ENCODE results near the gene ZNF830.
"Not testable (repeated sequence)": the region's sequence is repeated elsewhere in the genome, so short reads cannot be mapped to it uniquely, and the experiment has no call there.

Gene ZNF830
- 49.3 reads per million, percentile 68 among the genes with 10 or more reads in this experiment for total RNA-seq

DNA sequence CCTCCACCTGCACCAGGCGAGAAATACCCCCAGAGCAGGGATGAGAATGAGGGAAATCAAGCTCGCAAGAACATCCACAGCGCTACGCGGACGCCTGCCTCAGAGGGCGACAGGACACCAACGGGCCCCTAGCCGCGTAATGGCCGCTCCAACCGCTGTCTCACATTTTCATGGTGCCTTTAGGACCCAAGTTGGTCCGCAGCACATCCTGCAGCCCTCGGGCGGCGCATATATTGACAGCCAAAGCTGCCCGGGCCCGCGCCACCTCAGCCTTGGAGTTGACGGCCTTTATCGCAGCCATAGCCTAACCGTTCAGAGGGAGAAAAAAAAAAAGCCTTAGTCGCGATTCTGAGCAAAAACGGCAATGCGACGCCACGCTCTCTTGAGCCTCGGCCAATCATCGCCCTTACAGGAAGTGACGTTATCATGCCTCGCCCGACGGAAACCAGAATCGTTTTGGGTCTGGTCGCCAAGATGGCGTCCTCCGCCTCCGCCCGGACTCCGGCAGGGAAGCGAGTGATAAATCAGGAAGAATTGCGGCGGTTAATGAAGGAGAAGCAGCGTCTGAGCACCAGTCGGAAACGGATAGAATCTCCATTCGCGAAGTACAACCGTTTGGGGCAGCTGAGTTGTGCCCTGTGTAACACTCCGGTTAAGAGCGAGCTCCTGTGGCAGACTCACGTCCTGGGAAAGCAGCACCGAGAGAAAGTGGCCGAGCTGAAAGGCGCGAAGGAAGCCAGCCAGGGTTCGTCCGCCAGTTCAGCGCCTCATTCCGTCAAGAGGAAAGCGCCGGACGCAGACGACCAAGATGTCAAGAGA lies at the start of gene ZNF830, which contains the start of gene CCT6B:
Gene ZNF830 (plus strand): TSS at position 448 of the 819 bp plus-strand sequence. CDS start 27 bp downstream, at position 475.
Gene CCT6B (minus strand): TSS at position 368 of the 819 bp plus-strand sequence. CDS start 67 bp downstream, at position 301.
- DNase-seq = peak; percentile 89

- DNase-seq = no peak
Measured at GRCh38 chr17:34913001-34913400, 48.3 kb upstream of the ZNF830 start.

DNA sequence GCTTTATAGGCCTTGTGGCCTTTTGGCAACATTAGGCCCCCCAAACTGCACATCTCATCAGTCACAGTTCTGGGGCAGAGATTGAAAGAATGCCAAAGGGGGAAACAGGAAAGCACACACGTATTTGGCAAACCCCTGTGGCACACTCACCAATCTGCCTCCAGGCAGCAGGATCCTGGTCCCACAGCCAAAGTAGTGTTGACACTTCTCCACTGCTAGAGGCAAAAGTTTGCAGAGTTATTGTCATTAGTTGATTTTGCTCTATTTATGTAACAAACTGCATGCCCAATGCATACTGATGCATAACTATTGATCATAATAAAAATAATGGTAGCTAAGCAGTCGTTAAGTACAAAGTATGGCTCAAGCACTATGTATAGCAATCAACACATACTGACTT lies 45.2 kb upstream of the ZNF830 start:
- DNase-seq = no peak

GRCh38 chr17:34917381-34917780 lies 44.0 kb upstream of the ZNF830 start:
- no peak for DNase-seq

DNA sequence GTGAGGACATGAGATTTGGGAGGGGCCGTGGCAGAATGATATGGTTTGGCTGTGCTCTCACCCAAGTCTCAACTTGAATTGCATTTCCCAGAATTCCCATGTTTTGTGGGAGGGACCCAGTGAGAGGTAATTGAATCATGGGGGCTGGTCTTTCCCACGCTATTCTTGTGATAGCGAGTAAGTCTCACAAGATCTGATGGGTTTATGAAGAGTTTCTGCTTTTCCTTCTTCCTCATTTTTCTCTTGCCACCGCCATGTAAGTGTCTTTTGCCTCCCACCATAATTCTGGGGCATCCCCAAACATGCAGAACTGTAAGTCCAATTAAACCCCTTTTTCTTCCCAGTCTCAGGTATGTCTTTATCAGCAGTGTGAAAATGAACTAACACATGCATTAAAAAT lies 40.7 kb upstream of the ZNF830 start:
- DNase-seq = no peak

- DNase-seq = no peak
Measured at GRCh38 chr17:34926661-34927060, 34.7 kb upstream of the ZNF830 start.

- no peak for DNase-seq
Measured at GRCh38 chr17:34930283-34930682, 31.1 kb upstream of the ZNF830 start.

DNA sequence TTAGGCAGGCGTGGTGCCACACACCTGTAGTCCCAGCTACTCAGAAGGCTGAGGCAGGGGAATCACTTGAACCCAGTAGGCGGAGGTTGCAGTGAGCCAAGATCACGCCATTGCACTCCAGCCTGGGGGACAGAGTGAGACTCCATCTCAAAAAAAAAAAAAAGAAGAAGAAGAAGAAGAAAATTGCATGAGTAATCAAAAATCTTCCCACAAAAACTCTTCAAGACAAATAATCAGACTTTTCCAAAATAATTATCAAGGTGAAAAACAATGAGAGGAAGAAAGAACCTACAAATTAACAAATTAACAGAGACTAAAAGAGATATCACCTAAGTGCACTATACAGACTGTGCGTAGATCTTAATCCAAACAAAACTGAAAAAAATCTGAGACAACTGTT lies 10.6 kb upstream of the ZNF830 start:
- not testable (repeated sequence) for DNase-seq

- no peak for DNase-seq
Measured at GRCh38 chr17:34958438-34958837, 2.9 kb upstream of the ZNF830 start.

- DNase-seq = no peak
Measured at GRCh38 chr17:34974179-34974578, 12.8 kb downstream of the ZNF830 start.

DNA sequence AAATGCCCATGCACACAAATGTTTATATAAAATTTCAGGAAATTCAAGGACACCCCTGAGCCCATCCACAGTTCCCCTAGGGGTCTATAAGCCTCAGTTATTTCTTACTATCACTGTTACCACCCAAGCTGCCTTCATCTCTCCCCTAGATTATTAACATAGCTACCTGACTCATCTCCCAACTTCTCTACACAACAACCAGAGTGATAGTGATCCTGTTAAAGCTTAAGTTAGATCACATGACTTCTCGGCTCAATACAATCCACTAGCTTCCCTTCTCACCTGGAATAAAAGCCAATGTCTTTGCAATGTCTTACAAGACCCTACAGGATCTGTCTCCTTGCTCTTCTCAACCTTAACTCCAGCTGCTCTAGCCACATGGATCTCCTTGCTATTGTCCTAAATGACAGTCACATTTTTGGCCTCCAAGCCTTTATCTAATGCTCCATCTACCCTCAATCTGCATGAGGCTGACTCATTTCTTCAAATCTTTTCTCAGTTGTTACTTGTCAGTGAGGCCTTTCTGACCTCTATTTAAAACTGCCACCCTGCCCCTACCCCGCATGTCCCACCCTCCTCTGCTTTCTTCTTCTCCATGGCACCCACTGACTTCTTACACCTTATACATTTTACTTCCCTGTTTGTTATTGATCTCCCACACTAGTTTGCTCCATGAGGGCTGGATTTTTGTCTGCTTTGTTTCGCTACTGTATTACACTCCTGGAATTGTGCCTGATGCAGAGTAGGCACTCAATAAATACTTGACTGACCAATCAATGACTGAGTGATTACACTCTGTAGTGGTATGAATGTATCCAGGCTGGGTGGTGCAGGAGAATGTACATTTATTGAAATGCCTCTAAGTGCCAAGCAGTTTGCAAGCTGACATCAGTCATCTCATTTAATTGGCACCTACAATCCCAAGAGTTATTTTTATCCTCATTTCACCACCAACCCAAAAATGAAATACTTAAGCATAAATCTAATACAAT lies 13.8 kb downstream of the ZNF830 start:
- no peak for DNase-seq

- DNase-seq = no peak
Measured at GRCh38 chr17:34979153-34979552, 17.8 kb downstream of the ZNF830 start.

DNA sequence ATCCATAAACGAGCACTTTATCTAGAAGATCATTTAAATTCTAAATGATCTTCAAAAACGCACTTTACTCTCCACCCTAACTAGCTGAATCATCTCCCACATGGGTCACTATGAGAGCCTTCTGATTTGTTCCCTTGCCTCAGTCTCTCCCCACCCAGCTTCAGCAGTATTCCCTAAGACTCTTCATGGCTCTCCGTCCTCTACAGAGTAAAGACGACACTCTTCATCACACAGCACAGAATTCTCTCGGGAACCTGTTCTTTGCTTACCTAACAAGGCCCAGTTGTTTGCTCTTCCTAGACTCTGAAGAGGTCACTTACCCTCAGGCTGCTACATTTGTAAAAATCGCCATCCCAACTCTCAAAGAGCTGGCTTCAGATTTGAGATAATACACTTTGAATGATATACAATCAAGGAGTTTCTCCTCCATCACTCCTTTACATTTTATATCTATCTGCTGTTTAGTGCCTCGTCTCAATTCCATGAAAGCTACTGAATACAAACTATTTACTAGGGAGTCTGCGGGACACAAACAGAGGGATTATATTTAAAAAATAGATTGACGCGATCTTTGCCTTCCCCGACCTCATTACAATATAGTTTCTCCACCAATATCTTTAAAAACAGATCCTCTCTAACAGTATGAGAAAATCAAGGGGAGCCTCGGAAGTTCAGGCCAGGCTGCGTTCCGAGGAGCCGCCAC lies 18.5 kb downstream of the ZNF830 start:
- DNase-seq = no peak

DNA sequence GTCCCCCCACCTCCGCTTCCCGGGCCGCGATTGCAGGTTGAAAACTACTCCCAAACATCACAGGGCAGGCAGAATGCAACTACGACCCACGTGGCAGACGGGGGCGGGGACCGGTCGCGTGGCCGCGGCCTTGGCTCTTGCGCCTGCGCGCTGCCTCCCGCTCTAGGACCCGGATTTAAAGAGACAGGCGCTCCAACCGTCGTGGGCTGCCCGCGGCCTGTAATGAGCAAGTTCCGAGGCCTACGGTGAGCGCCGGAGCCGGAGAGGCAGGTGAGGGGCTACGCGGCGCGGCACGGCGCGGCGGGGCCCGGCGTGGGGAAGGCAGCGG lies 19.0 kb downstream of the ZNF830 start, which contains the start of gene LIG3:
Gene LIG3 (plus strand): TSS at position 160 of the 328 bp plus-strand sequence. CDS start 2,494 bp downstream, outside the sequence.
- peak; percentile 90 for DNase-seq

- peak; percentile 70 for DNase-seq
Measured at GRCh38 chr17:34980681-34981537, 19.6 kb downstream of the ZNF830 start.

DNA sequence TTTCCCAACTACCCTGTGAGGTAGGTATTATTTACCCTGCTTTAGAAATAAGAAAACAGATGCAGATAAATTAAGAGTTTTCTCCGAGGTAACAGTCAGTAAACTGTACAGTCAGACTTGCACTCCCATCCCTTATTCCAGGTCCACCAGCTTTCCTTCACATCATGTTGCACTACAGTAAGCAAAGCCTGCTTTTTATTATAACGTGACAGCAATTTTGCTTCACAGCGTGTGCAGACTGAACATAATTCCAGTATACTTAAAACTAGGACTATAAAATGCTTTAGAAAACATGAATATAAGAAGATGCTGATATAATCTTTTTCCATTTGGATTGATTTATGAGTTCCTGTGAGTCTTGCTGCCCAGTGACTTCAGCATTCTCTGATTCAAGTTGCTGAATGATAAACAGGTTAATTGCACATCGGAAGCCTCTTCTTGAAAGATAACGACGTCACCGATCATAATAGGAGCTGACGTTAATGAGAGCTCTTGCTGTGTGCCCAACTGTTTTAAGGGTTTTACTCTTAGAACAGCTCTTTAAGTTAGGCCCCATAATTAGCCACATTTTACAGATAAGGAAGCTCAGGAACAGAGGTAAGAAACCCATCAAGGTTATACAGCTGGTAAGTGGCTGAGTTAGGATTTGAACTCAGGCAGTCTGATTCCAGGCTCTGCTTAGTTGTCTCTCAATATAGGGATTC lies 20.4 kb downstream of the ZNF830 start:
- DNase-seq = no peak

- no peak for DNase-seq
Measured at GRCh38 chr17:34987232-34987631, 25.9 kb downstream of the ZNF830 start.

DNA sequence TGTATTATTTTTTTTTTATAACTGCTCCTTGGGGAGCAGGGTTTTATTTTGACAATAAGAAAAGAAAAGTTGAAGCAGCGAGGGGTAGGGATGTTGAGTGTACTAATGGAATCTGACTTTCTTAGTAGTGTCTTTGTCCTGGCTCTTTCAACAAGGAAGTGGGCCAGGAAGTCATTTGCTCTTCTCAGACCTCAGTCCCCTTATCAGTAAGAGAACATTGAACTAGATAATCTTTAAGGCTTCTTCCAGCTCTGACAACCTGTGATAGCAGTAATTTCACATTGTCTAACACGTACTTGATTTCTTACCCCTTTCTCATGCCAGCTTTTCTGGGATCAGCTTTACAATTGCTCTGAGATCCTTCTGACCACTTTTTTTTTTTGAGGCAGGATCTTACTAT lies 27.3 kb downstream of the ZNF830 start:
- DNase-seq = no peak

DNA sequence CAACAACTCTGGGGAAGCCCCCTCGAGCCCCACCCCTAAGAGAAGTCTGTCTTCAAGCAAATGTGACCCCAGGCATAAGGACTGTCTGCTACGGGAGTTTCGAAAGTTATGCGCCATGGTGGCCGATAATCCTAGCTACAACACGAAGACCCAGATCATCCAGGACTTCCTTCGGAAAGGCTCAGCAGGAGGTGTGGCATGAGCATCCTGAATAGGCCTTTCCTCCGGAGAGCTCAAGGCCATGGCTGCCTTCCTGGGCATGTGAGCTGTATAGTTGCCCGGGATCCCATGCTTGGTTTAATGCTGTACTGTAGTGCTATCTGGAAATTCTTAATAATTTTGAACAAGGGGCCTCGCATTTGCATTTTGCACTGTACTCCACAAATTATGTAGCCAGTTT lies 28.1 kb downstream of the ZNF830 start:
- DNase-seq = no peak

DNA sequence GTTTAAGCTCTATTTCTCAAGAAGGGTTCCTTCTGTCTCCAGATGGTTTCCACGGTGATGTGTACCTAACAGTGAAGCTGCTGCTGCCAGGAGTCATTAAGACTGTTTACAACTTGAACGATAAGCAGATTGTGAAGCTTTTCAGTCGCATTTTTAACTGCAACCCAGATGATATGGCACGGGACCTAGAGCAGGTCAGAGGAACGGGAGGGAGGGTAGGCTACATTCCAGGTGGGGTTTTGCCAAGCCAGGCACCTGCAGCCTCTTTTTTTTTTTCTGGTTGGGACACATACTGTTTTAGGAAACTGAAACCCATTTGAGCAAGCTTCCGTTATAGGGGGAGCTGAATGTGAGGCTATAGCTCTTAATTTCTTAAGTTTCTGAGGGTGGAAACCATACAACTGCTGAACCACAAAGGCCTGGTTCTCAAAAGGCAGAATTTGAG lies 29.6 kb downstream of the ZNF830 start:
- DNase-seq = no peak

- DNase-seq = no peak
Measured at GRCh38 chr17:34991606-34992005, 30.3 kb downstream of the ZNF830 start.

Data from effector CD4-positive, alpha-beta T cell (primary cell).